ENCODE measurements around the gene DENND2A.
"Not testable (repeated sequence)": the region's sequence is repeated elsewhere in the genome, so short reads cannot be mapped to it uniquely, and the experiment has no call there.

Gene DENND2A

DNA sequence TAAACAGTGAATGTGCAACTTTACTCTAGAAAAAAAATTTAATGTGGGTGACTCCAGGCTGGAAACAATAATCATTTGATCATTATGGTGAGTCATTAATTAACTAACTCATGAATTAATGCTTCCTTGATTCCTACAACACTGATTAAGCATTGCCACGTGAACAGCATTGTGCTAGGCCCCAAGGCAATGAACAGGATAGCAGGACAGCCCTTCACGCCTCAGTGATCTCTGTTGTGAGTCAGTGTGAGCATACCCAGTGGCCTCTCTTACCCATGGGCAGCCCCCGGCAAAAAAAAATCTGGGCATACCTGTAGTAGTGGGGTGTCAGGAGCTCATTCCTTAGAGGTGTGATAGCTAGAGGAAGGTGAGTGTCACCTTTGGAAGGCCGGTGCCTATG lies 76.0 kb downstream of the DENND2A start:
- H3K4me3 ChIP-seq = no peak overlapping the region
- H3K27ac ChIP-seq = peak overlapping the region in 1 of 21 experiments; percentile 9

DNA sequence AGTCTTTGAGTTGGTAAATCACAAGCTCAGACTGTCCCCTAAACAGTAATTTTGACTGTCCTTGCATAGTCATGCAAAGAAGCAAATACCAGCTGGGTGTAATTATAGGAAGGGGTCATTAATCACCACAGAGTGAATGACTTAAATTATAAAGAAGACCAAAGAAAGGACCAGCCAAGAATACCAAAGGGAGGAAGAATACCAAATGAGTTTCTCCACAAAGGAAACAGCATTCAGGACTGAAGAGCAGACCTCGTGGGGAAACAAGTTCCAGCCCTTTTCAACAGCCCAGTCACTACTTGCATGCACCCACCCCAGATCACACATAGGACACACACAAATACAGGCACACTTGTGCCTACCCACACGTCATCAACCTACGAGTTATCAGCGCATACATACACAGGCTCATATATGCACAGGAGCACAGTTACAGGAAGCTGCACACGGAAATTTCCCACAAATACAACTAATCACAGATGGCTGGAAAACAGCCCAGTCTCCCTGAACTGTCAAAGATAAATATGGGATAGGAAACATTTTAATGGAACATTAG lies 77.6 kb downstream of the DENND2A start:
- Histone ChIP-seq H3K4me3 (no peak overlapping the region), H3K27ac (no peak overlapping the region)

DNA sequence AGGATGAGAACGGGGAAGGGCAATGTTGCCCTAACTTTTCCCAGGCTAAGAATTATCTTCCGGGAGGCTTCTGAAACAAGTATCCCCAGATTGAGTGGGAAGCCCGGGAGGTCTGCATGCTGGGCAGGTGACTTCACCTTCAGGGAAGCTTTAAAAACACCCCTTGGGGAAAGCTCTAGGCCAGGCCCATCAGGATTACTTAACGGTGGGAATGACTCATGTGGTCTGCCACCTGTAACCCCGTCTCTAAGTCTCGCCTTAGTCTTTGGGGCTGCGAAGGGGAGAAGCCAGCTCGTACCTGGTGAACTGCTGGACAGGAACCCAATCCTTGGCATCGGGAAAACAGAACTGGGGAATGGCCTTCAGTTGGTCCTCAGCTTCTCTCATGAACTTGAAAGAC lies 81.2 kb downstream of the DENND2A start:
- no peak overlapping the region for H3K27ac ChIP-seq

DNA sequence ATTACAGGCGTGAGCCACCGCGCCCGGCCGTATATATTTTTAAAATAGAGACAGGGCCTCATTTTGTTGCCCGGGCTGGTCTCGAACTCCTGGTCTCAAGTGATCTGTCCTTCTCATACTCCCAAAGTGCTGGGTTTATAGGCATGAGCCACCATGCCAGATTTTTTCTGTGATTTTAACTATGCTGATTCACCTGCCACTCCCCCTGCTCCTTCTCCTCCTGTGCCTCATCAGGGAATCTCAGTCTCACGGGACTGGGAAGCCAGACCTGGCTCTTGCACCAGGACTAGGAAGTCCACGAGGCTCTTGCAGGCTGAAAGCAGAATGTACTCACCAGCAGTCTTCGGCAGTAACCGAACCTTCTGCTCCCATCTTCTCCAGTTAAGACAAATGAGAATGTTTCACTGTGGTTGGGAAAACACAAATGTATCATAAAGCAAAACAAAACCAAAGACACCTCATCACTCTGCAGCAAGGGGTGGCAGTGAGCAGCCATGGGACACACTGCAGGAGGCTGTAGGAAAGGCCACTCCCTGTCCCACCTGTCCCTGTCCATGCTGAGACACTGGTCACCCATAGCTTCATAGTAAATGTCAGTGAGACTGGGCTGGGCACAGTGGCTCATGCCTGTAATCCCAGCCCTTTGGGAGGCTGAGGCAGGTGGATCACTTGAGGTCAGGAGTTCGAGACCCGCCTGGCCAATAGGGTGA lies 82.6 kb downstream of the DENND2A start:
- H3K4me3 ChIP-seq = no peak overlapping the region
- no peak overlapping the region for H3K27ac ChIP-seq

More for the DNA sequence above, 81.2 kb downstream of the DENND2A start:
- no peak overlapping the region for H3K4me3 ChIP-seq

DNA sequence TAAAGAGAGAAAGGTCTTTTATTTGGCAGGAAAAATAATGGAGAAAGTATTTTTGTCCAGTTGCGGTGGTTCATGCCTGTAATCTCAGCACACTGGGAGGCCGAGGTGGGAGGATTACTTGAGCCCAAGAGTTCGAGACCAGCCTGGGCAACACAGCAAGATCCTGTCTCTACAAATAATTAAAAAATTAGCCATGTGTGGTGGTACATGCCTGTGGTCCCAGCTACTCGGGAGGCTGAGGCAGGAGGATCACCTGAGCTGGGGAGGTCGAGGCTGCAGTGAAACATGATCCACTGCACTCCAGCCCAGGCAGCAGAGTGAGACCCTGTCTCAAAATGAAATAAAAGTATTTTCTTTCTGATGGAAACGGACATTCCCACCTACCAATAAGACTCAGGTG lies 83.5 kb downstream of the DENND2A start:
- Histone ChIP-seq H3K27ac (no peak overlapping the region), H3K4me3 (no peak overlapping the region)

DNA sequence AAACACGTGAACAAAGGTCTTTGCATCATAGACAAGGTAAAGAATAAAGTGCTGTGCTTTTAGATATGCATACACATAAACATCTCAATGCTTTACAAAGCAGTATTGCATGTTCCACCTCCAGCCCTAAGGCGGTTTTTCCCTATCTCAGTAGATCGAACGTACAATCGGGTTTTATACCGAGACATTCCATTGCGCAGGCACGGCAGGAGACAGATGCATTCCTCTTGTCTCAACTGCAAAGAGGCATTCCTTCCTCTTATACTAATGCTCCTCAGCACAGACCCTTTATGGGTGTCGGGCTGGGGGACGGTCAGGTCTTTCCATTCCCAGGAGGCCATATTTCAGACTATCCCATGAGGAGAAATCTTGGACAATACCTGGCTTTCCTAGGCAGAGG lies 87.4 kb downstream of the DENND2A start:
- H3K27ac ChIP-seq = not testable (repeated sequence)

DNA sequence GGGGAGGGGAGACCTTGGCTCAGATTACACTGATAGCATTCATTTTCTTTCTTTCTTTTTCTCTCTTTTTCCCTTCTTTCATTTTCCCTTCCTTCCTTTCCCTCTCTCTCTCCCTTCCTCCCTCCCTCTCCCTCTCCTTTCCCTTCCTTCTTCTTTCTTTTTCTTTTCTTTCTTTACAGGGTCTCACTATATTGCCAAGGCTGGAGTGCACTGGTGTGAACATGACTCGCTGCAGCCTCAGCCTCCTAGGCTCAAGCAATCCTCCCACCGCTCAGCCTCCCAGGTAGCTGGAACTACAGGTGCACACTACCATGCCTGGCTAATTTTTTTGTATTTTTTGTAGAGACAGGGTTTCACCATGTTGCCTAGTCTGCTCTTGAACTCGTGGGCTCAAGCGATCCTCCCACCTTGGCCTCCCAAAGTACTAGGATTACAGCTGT lies 88.4 kb downstream of the DENND2A start:
- Histone ChIP-seq H3K27ac (no peak overlapping the region), H3K4me3 (no peak overlapping the region)

More for the DNA sequence above, 87.4 kb downstream of the DENND2A start:
- not testable (repeated sequence) for H3K4me3 ChIP-seq

DNA sequence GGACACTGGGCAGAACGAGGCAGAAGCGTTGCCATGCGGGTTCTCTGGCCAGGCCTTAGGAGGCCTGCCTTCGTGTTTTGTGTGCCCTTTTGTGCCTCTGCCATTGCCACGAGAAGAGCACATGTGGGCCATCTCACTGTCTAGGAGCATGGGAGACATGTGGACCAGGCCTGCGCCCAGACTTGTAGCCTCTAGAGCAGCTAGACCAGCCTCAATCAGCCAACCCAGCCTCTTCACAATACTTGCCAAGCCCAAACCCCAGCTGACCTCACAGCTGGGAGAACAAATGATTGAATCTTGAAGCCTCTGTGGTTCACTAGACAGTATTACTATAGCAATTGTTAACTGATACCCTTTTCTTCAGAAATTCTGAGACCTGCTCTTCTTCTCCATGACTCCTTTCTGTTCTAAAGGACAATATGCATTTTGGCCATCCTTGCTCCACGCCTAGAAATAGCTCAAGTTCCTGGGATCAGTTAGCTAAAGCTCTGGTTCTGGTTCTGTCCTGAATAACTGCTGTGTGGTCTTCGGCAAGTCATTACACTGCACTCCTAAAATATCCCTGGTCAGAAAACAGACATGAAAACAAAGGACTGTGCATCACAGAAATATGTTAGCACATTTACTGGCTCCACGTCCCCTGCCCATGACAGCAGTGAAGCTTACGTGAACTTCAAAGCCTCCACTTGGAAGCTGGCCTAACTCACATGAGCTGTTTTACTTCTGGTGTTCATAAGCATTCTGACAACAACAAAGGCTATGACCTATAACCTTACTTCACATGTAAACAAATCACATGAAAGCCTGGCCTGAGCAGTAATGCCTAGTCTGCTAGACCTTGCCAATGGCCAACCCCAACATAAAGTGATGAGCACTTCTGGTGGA lies 89.0 kb downstream of the DENND2A start:
- no peak overlapping the region for H3K27ac ChIP-seq

DNA sequence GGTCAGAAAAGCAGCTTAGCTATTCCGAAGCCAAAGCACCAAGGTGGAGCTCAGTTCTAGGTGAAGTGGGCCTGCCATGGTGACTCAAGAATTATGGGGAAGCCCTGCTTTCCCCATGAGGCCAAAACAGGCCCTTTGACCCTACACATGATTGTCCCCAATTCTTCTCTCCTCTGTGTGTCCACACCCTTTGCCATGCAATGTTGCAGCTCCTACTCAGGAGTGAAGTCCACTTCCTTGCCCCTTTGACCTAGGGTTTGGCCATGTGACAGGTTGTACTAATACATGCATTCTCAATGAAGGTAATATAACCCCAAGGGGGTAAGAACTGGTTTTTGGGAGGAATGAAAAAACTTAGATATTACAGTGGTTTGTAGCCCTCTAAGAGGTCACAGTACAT lies 93.7 kb downstream of the DENND2A start:
- H3K27ac ChIP-seq = no peak overlapping the region
- H3K4me3 ChIP-seq = no peak overlapping the region

More for the DNA sequence above, 89.0 kb downstream of the DENND2A start:
- no peak overlapping the region for H3K4me3 ChIP-seq

DNA sequence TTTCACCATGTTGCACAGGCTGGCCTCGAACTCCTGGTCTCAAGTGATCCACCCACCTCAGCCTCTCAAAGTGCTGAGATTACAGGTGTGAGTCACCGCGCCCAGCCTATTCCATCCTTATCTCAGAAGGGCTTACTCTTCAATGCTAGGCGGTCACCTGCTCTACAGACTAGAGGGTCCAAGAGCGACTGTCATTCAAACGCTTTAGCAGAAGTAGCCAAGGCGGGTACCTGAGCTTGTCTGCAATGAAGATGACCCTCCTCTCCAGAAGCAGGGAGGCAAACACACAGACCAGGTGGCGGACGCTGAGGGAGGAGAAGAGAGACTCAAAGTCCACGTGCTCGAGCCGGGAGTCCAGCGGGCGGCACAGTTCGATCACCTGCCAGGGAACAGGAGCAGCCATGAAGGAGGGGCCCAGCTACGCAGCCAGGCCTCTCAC lies 96.2 kb downstream of the DENND2A start:
- Histone ChIP-seq H3K4me3 (no peak overlapping the region), H3K27ac (no peak overlapping the region)

DNA sequence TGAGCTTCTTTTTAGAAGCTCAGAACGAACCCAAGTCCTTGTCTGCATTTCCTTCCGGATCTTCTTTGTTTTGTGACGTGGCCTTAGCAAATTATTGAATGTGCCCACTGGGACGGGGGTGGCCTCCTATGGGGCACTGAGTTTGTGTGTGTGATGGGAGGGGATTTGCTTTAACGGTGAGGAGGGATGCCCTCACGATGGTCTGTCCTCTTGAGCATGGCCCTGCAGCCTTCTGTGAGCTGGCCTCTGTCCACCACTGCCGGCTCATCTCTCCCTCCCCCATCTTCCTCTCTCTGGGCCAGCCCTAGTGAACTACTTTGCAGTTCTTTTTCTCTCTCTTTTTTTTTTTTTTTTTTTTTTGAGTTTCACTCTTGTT lies 98.4 kb downstream of the DENND2A start:
- H3K4me3 ChIP-seq = no peak overlapping the region
- H3K27ac ChIP-seq = peak overlapping the region in 11 of 21 experiments; percentile 3 to 64 (median 35)

DNA sequence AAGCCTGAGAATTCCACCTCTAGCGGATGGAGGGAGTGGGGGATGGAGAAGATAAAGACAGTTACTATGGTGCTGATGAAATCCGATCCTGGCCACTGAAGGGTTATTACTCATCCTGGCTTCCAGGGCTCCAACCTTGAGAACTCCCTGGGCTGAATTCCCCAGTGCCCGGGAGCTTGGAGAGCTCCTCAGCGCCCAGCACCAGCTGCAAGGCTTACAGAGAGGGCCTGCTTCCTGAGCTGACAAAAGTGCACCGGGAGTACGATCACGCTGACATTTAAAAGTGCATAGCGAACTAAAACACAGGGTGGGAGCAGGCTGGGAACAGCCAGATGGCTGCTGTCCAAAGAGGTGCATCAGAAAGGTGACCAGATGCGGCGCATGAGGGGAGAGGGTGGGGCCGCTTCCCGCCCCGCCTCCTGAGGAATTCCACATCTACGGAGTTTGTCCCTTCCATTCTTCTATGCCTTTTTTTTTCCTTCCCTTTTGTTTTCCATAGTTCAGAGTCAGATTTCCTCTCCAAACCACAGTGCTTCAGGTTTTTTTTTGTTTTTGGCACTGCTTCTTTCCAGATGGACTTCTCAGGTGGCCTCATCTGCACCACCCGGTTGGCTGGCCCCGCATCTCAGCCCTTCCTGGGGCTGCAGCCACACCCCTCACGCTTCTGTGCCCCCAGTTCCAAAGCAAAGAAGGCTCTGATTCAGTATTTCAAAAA lies 98.9 kb downstream of the DENND2A start:
- peak overlapping the region in 13 of 21 experiments; percentile 14 to 64 (median 35) for H3K27ac ChIP-seq
- no peak overlapping the region for H3K4me3 ChIP-seq

DNA sequence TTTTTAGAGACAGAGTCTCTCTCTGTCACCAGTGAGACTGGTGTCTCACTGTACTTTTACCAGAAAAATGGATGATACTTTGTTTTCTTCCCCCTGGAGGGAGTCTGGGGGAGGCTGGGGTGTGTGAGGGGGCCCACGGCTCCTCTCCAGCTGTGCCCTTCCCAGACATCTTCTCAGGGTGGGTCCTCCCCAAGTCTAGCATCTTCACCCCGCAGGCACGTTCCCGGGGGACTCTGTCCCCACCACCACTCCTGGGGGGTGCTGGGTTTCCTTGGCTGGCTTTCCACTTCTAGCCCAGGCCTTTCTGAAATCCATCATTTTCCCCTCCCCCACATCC lies 99.5 kb downstream of the DENND2A start:
- H3K4me3 ChIP-seq = no peak overlapping the region
- H3K27ac ChIP-seq = peak overlapping the region in 5 of 21 experiments; percentile 14 to 35 (median 25)

DNA sequence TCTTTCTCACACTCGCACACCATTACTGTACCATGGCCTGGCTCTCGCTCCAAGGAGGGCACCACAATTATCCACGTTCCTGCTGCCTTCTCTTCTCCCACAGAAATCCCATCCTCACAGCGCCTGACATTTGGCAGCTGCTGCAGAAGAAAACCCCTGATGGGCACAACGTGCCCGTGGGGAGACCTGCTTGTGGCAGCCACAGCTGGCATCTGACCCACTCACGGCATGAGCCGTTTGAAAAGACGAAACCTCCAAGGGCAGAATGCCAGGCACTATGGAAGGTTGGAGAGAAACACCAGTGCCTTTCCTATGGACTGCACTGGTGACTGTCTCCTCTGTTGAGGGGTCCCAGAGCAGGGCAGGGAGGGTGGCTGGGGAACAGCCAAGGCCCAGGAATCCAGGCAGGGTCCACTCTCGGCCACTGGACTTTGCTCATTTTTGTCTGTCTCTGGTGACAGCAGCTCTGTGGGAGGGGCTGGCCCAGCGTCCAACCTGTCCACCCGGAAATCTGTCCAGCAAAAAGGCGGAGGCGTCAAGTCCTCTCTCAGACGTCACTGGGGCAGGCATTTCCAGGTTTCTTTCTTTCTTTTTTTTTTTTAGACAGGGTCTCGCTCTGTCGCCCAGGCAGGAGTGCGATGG lies 100.4 kb downstream of the DENND2A start:
- Histone ChIP-seq H3K4me3 (no peak overlapping the region), H3K27ac (no peak overlapping the region)

DNA sequence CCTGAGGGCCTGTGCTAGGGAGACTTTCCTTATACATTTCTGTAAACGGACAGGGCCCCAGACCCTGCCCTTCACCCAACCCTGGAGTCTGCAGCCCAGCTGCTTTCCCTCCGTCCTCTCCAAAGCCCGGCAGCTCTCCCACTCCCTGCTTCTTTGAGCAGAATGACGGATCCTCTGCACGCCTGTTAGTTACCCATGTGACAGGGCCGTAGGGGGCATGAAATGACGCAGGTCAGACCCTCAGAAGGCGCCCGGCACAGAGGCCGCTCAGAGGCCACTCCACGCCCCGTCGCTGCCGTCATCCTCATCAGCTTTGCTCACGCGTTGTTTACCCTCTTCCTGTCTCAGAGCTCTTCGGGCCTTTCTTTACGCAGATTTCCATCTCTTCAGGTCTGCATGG lies 101.2 kb downstream of the DENND2A start:
- Histone ChIP-seq H3K27ac (no peak overlapping the region), H3K4me3 (no peak overlapping the region)

DNA sequence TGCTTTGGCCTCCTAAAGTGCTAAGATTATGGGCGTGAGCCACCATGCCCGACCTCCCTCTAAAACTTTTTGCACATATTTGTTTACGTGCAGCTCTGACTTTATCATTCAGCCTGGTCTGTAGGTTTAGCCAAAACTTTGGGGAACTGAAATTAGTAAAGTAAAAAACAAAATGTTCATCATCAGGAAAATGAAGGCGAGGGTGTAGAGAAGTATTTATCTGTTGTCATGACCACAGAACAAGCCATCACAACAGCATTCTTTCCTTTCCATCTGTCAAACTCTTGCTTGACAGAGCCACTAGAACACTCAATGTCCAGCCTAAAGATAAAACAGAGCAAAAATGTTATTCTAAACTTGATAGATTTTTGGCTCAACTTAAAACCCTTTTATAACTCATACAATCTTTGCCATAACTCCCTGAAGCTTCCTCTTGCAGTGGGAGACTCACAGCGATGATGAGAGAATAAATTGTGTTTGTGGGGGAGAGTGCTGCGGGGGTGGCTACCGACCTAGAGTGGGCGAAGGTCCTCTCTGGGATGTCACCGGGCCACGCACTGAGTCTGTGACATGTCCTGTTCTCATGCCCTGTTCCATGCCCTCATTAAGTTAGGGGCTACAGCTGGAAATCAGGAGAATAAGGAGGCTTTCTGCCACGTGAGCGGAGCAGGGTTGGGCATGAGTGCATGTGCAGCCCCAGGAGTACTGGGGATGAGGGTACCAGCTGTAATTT lies 102.7 kb downstream of the DENND2A start:
- Histone ChIP-seq H3K4me3 (no peak overlapping the region), H3K27ac (no peak overlapping the region)

DNA sequence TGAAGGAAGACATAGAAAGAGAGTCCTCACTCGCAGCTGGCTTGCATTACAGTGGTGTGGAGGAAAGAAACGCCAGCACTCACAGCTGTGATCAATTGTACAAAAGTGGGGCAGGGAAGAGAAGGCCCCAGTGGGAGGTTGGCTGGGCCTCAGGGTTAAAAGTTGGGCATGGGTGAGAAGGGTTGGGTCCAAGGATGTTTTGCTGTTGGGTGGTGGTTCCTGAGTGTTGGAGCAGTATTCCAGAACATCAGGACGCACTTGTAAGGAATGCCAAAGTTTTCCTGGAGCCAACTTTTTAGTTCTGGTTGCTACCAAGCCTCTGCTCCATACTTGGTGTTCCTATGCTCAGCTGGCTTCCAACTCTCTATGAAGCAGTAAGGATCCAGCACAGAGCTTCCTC lies 105.9 kb downstream of the DENND2A start:
- Histone ChIP-seq H3K27ac (peak overlapping the region in 1 of 21 experiments; percentile 54), H3K4me3 (no peak overlapping the region)

DNA sequence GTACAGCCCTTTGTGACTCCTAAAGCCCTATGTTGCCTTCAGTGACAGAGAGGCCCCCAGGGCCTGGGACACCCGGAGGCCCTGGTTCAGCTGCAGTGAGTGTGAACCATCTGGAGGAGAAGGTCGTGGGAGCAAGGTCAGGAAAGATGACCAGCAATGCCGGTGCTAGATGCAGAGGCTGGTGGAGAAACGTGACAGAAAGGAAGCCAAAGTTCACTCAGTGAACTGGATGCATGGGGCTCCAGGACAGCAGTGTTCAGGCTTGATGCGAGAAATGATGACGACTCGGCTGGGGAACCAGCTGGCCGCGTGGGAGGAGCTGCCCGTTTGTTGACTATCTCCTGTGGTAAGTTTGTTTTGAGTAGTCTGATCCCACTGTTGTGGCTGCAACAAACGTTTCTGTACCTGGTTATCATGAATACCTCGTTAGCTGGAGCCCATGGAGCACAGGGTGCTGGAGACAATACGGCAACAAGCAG lies 107.2 kb downstream of the DENND2A start:
- no peak overlapping the region for H3K4me3 ChIP-seq
- no peak overlapping the region for H3K27ac ChIP-seq

DNA sequence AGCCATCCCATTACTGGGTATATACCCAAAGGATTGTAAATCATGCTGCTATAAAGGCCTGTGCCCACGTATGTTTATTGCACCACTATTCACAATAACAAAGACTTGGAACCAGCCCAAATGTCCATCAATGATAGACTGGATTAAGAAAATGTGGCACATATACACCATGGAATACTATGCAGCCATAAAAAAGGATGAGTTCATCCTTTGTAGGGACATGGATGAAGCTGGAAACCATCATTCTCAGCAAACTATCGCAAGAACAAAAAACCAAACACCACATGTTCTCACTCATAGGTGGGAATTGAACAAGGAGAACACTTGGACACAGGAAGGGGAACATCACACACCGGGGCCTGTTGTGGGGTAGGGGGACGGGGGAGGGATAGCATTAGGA lies 111.2 kb downstream of the DENND2A start:
- H3K4me3 ChIP-seq = not testable (repeated sequence)

More for the DNA sequence above, 111.2 kb downstream of the DENND2A start:
- H3K27ac ChIP-seq = not testable (repeated sequence)

Data from skin epidermis (tissue), 12 donors.